GM12878 (cell line): Measurements from ENCODE around the gene MGAT4B. TPM values are rescaled to one million over a fixed set of nuclear protein-coding genes. Genes with fewer than 3 reads are reported as not detected.
A peak's percentile ranks its signal among the peaks of the same experiment; 100 is the strongest.

ENCODE experiments used
- ATAC-seq: fragments of 200-7000 bp; cut with Tn5 transposase; 3 replicates; pipeline ENCODE4 v1.9.1; 2020; ENCODE audit warnings: mild to moderate bottlenecking, moderate library complexity
- BruUV-seq: library from RNA; stranded (reverse); fragments of 400-500 nt; replicated peaks from 2 replicates; lab custom pipeline; 2021; lab: Mats Ljungman, UMichigan
- CTCF ChIA-PET: fragments of 300-600 bp; sonication (Branson Sonifier 250); formaldehyde crosslinking; extraction: SDS; loops from one replicate; lab custom pipeline; 2021; ENCODE audit warnings: inconsistent platforms; lab: Yijun Ruan, JAX
- POLR2A ChIA-PET: fragments of 350-600 bp; formaldehyde crosslinking; extraction: SDS; loops from one replicate; lab custom pipeline; 2021; ENCODE audit warnings: inconsistent platforms; lab: Charles Lee
- RAD21 ChIA-PET: fragments of 300-600 bp; sonication (Branson Sonifier 250); formaldehyde crosslinking; loops from one replicate; lab custom pipeline; 2023; ENCODE audit warnings: antibody characterized with exemption; ENCODE audit not compliant: unreplicated experiment; lab: Charles Lee
- SMC1A ChIA-PET: fragments of 300-600 bp; sonication (Branson Sonifier 250); formaldehyde crosslinking; loops from one replicate; lab custom pipeline; 2023; ENCODE audit not compliant: unreplicated experiment, uncharacterized antibody; lab: Charles Lee
- DNase-seq: peaks from one replicate; pipeline ENCODE4 v3.0.0-alpha.2; 2011; ENCODE audit warnings: low read depth, low spot score
- FAIRE-seq: peaks from 3 replicates; lab custom pipeline; 2011; peaks lifted over from hg19 to GRCh38; lab: Jason Lieb, UNC
- H2AFZ ChIP-seq: 2 replicates; pipeline ENCODE4 v1.6.0; 2011; ENCODE audit warnings: low read depth, low read length, control low read depth; ENCODE audit not compliant: control insufficient read depth
- H3K27ac ChIP-seq: 2 replicates; pipeline ENCODE4 v1.5.1; 2011; ENCODE audit warnings: control low read depth; ENCODE audit not compliant: control insufficient read depth, insufficient read depth
- H3K27me3 ChIP-seq, 2 experiments: replicated peaks in 1 of 2; 2 replicates each; pipeline versions ENCODE4 v1.6.0 to v1.6.1; 2011; ENCODE audit warnings: low read length in 1 of 2; ENCODE audit not compliant: control insufficient read depth in 2 of 2, insufficient read depth in 2 of 2
- H3K36me3 ChIP-seq, 2 experiments: 2 replicates each; pipeline ENCODE4 v1.5.1; 2011; ENCODE audit warnings: low read length in 1 of 2; ENCODE audit not compliant: control insufficient read depth in 2 of 2, insufficient read depth in 2 of 2
- H3K4me1 ChIP-seq: 2 replicates; pipeline ENCODE4 v1.6.1; 2011; ENCODE audit warnings: mild to moderate bottlenecking, low read length, moderate library complexity, mixed read lengths; ENCODE audit not compliant: control insufficient read depth, insufficient read depth
- H3K4me2 ChIP-seq: 2 replicates; pipeline ENCODE4 v1.6.0; 2011; ENCODE audit warnings: control low read depth; ENCODE audit not compliant: control insufficient read depth, insufficient read depth
- H3K4me3 ChIP-seq: fragments of 200-600 bp; sonication (generic); 2 replicates; pipeline ENCODE4 v1.5.1; 2016
- H3K79me2 ChIP-seq: 2 replicates; pipeline ENCODE4 v1.6.0; 2011; ENCODE audit warnings: low read length; ENCODE audit not compliant: control insufficient read depth, insufficient read depth
- H3K9ac ChIP-seq: 2 replicates; pipeline ENCODE4 v1.8.0; 2011; ENCODE audit warnings: low read length, control low read depth, mixed read lengths; ENCODE audit not compliant: control insufficient read depth, insufficient read depth
- H3K9me3 ChIP-seq: replicated peaks from 3 replicates; pipeline ENCODE4 v1.5.1; 2011; ENCODE audit warnings: mild to moderate bottlenecking, low read length; ENCODE audit not compliant: control insufficient read depth, insufficient read depth
- H4K20me1 ChIP-seq: 2 replicates; pipeline ENCODE4 v1.6.0; 2011; ENCODE audit not compliant: control insufficient read depth, insufficient read depth
- LARP7 ChIP-seq: fragments of 450-650 bp; IDR thresholded peaks from 2 replicates; pipeline ENCODE4 v1.6.1; 2017; ENCODE audit warnings: mild to moderate bottlenecking
- MLLT1 ChIP-seq: fragments of 450-650 bp; IDR thresholded peaks from 2 replicates; pipeline ENCODE4 v1.6.1; 2016; ENCODE audit warnings: mild to moderate bottlenecking
- MXI1 ChIP-seq: fragments of 150-350 bp; IDR thresholded peaks from 2 replicates; pipeline ENCODE4 v1.6.1; 2011; ENCODE audit warnings: low read depth, mild to moderate bottlenecking, inconsistent platforms, low read length, improper control_type of control experiment
- MYC ChIP-seq: IDR thresholded peaks from 2 replicates; pipeline ENCODE4 v1.6.1; 2011; ENCODE audit warnings: mild to moderate bottlenecking, low read length, moderate library complexity, inconsistent platforms; ENCODE audit not compliant: insufficient read depth, insufficient replicate concordance, insufficient read length, severe bottlenecking
- NFIC ChIP-seq: IDR thresholded peaks from 2 replicates; pipeline ENCODE4 v1.6.1; 2012; ENCODE audit warnings: low read depth, mild to moderate bottlenecking, inconsistent platforms, low read length, moderate library complexity
- NR2C1 ChIP-seq: fragments of 450-650 bp; IDR thresholded peaks from 2 replicates; pipeline ENCODE4 v1.6.1; 2017; ENCODE audit warnings: antibody characterized with exemption, mild to moderate bottlenecking, moderate library complexity
- NR2C2 ChIP-seq: IDR thresholded peaks from 2 replicates; pipeline ENCODE4 v1.6.1; 2011; ENCODE audit warnings: borderline replicate concordance, low read depth; ENCODE audit not compliant: control insufficient read depth, insufficient read length
- PAX5 ChIP-seq: IDR thresholded peaks from 2 replicates; pipeline ENCODE4 v1.6.1; 2011; ENCODE audit warnings: low read depth, low read length, borderline replicate concordance
- POLR2A ChIP-seq: IDR thresholded peaks from 2 replicates; pipeline ENCODE4 v1.6.1; 2011; ENCODE audit warnings: low read depth, mild to moderate bottlenecking, low read length
- RUNX3 ChIP-seq: IDR thresholded peaks from 2 replicates; pipeline ENCODE4 v1.6.1; 2012; ENCODE audit warnings: low read length, inconsistent platforms
- SIN3A ChIP-seq: IDR thresholded peaks from 2 replicates; pipeline ENCODE4 v1.6.1; 2012; ENCODE audit warnings: low read depth, low read length, improper control_type of control experiment
- SIX5 ChIP-seq: IDR thresholded peaks from 2 replicates; pipeline ENCODE4 v1.6.1; 2011; ENCODE audit warnings: mild to moderate bottlenecking, low read depth, low read length, moderate library complexity; ENCODE audit not compliant: severe bottlenecking
- STAT1 ChIP-seq: fragments of 450-650 bp; conservative IDR thresholded peaks from 2 replicates; pipeline ENCODE4 v1.6.1; 2014; ENCODE audit warnings: antibody characterized with exemption, mild to moderate bottlenecking
- SUZ12 ChIP-seq: fragments of 200-600 bp; sonication (generic); IDR thresholded peaks from one replicate; pipeline ENCODE4 v1.6.1; 2018; ENCODE audit warnings: antibody characterized with exemption, mild to moderate bottlenecking; ENCODE audit not compliant: unreplicated experiment
- ZNF384 ChIP-seq: IDR thresholded peaks from 2 replicates; pipeline ENCODE4 v1.6.1; 2012; ENCODE audit warnings: low read depth, mild to moderate bottlenecking, low read length, improper control_type of control experiment, borderline replicate concordance
- ZZZ3 ChIP-seq: IDR thresholded peaks from 2 replicates; pipeline ENCODE4 v1.6.1; 2011; ENCODE audit warnings: low read depth; ENCODE audit not compliant: control insufficient read depth, insufficient read length
- WGBS: methylation state at CpG from one replicate; pipeline ENCODE4 v1.1.6; 2016; ENCODE audit warnings: low lambda C conversion rate; ENCODE audit not compliant: insufficient replicate concordance, insufficient coverage; ENCODE audit errors: missing lambda C conversion rate; 5-methylcytosine and 5-hydroxymethylcytosine counted together
- in situ Hi-C: fragments of 300-500 bp; cut with MboI; formaldehyde crosslinking; loops from 9 replicates; pipeline ENCODE4 v1.14.3; 2018; ENCODE audit warnings: mixed read lengths
- intact Hi-C: fragments of 100-400 bp; cut with micrococcal nuclease; formaldehyde crosslinking; loops from one replicate; pipeline ENCODE4 v1.14.2; 2022; ENCODE audit not compliant: unreplicated experiment
- polyA plus RNA-seq, 11 experiments: library from polyadenylated mRNA; depleted of rRNA in 4 of 11; unstranded in 6 of 11; stranded (reverse) in 5 of 11; fragments of >200 nt; fragmentation: Nextera tagmentation in 4 of 11; fragmentation: Illumina TruSeq in 1 of 11; extraction: Ambion mirVana in 4 of 11; extraction: Trizol in 1 of 11; gene quantifications; 1 replicate in 1 of 11; 2 replicates in 10 of 11; pipeline versions ENCODE4 v1.2.1 to v1.2.3, GENCODE V29; 2011 to 2016; ENCODE audit warnings: inconsistent platforms in 2 of 11, missing spikeins in 2 of 11, low read depth in 1 of 11
- total RNA-seq, 4 experiments: library from RNA; depleted of rRNA in 3 of 4; stranded (reverse); fragments of >200 nt in 3 of 4; fragmentation: Illumina TruSeq in 1 of 4; extraction: Trizol in 1 of 4; gene quantifications; 2 replicates each; pipeline versions ENCODE4 v1.2.1 to v1.2.3, GENCODE V29; 2013 to 2021
- TF ChIP-seq, protein P1 (sequence below): fragments of 450-650 bp; IDR thresholded peaks from 2 replicates; pipeline ENCODE4 v1.6.1; 2014; ENCODE audit warnings: mild to moderate bottlenecking
- TF ChIP-seq, protein P2 (sequence below): IDR thresholded peaks from 2 replicates; pipeline ENCODE4 v1.6.1; 2011; ENCODE audit warnings: low read depth, low read length, improper control_type of control experiment, borderline replicate concordance

Gene MGAT4B
- total and polyA plus RNA-seq, 10 of the 15 experiments (the other 5 are each of a cell fraction or from before 2014, with no cell fraction given), result 0.60 to 82.5 (median 34.4) TPM; not detected in 1

DNA sequence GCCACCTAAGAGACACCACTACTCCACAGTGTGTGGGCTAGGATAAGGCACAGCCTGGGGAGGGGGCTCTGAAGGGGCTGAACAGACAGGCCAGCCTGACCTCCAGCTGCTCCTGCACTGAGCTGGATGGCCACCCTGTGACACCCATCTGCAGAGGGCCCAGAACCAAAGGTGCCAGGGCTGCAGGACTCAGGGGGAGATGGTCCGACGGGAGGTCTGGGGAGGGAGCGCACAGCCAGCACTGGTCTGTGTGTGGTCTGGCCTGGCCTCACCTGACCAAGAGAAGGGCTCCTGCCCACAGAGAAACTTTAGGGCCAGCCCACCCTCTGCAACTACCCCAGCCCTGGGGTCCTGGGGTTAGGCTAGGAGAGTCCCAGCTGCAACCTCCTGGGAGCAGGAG is 12.1 kb downstream of the MGAT4B start:
- ChIA-PET RAD21 (interaction anchor here (1.3 to 1.5 kb wide), 2 partner anchors 31 to 115 kb away, joined by 5 to 7 read pairs; no protein-coding TSS in a partner anchor), CTCF (interaction anchor here (0.7 to 2.9 kb wide), 3 partner anchors 13 to 32 kb away, joined by 3 to 14 read pairs (median 3); no protein-coding TSS in a partner anchor), POLR2A (no interaction called here), SMC1A (interaction anchor here (0.9 to 1.2 kb wide), 3 partner anchors 9 to 133 kb away, joined by 3 read pairs; no protein-coding TSS in a partner anchor)
- TF ChIP-seq, protein P1, sequence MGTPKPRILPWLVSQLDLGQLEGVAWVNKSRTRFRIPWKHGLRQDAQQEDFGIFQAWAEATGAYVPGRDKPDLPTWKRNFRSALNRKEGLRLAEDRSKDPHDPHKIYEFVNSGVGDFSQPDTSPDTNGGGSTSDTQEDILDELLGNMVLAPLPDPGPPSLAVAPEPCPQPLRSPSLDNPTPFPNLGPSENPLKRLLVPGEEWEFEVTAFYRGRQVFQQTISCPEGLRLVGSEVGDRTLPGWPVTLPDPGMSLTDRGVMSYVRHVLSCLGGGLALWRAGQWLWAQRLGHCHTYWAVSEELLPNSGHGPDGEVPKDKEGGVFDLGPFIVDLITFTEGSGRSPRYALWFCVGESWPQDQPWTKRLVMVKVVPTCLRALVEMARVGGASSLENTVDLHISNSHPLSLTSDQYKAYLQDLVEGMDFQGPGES, result no peak
- TF ChIP-seq RUNX3 (no peak), SIN3A (no peak), NFIC (no peak), ZZZ3 (no peak), STAT1 (no peak), NR2C2 (no peak), SUZ12 (no peak), MLLT1 (no peak), PAX5 (no peak), ZNF384 (no peak), MYC (no peak), POLR2A (no peak), LARP7 (no peak), NR2C1 (no peak), SIX5 (no peak), MXI1 (no peak)
- TF ChIP-seq, protein P2, sequence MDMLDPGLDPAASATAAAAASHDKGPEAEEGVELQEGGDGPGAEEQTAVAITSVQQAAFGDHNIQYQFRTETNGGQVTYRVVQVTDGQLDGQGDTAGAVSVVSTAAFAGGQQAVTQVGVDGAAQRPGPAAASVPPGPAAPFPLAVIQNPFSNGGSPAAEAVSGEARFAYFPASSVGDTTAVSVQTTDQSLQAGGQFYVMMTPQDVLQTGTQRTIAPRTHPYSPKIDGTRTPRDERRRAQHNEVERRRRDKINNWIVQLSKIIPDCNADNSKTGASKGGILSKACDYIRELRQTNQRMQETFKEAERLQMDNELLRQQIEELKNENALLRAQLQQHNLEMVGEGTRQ, result no peak
- WGBS, result 92% methylated on average over 2 of the region's 3 CpGs
- ATAC-seq (no peak), FAIRE-seq (no peak), DNase-seq (no peak)
- BruUV-seq, result no TSS peak
- in situ Hi-C loops (loop anchor here (25.0 kb wide), 1 partner anchor 293 kb away; no protein-coding TSS in a partner anchor), intact Hi-C loops (no loop called here)
- peaks cover 0 to 10% of the 10 kb centered on the region in 2 experiments; a peak in 2 of 4 replicates for H3K36me3 ChIP-seq
- H2AFZ ChIP-seq, result no peak overlapping the region
- H3K9me3 ChIP-seq, result no peaks in the 10 kb centered on the region
- H3K9ac ChIP-seq, result no peak overlapping the region
- H3K27me3 ChIP-seq, result no peaks in the 10 kb centered on the region
- H3K4me3 ChIP-seq, result no peak overlapping the region
- peak overlapping the region; percentile 96 for H3K4me2 ChIP-seq
- no peaks in the 10 kb centered on the region for H4K20me1 ChIP-seq
- no peaks in the 10 kb centered on the region for H3K79me2 ChIP-seq
- peaks cover 23% of the 10 kb centered on the region for H3K4me1 ChIP-seq
- no peak overlapping the region for H3K27ac ChIP-seq
